MM.1S (cell line): ENCODE data around the gene CFI.

Experiments used
- CTCF ChIP-seq: fragments of 300-600 bp; sonication (generic); IDR thresholded peaks from 2 replicates; pipeline ENCODE4 v1.5.1; 2016; ENCODE audit warnings: antibody characterized with exemption, low read length, mixed read lengths
- EZH2phosphoT487 ChIP-seq: fragments of 300-600 bp; sonication (generic); IDR thresholded peaks from 2 replicates; pipeline ENCODE4 v1.6.1; 2018; ENCODE audit warnings: antibody characterized with exemption, low read length

- TF ChIP-seq CTCF (no peak), EZH2phosphoT487 (no peak)
Measured at GRCh38 chr4:109798866-109799265, 2.9 kb downstream of the CFI start.
